WTC11 (cell line): ENCODE results near the gene SERPINE1. TPM values are rescaled to one million over a fixed set of nuclear protein-coding genes. Genes with fewer than 3 reads are reported as not detected.

Experiments used
- ATAC-seq: fragments of 200-7000 bp; cut with Tn5 transposase; 2 replicates; pipeline ENCODE4 v1.10.0; 2021; ENCODE audit warnings: mild to moderate bottlenecking, moderate library complexity
- CTCF ChIA-PET: fragments of 300-600 bp; sonication (Branson Sonifier 250); formaldehyde crosslinking; loops from one replicate; lab custom pipeline; 2021; ENCODE audit warnings: antibody characterized with exemption; lab: Charles Lee
- POLR2A ChIA-PET: fragments of 350-600 bp; sonication (Branson Sonifier 250); formaldehyde crosslinking; loops from one replicate; lab custom pipeline; 2021; ENCODE audit warnings: antibody characterized with exemption; lab: Charles Lee
- DNase-seq: peaks from one replicate; pipeline ENCODE4 v3.0.0; 2021; ENCODE audit warnings: low spot score
- H3K27ac Mint-ChIP-seq: 2 replicates; pipeline ENCODE4 v1.8.0; 2021; ENCODE audit warnings: mixed read lengths
- H3K27me3 Mint-ChIP-seq: 2 replicates; pipeline ENCODE4 v1.8.0; 2021; ENCODE audit warnings: low read depth, mild to moderate bottlenecking, moderate library complexity, mixed read lengths
- H3K36me3 Mint-ChIP-seq: 2 replicates; pipeline ENCODE4 v1.8.0; 2021; ENCODE audit warnings: mixed read lengths
- H3K4me1 Mint-ChIP-seq: 2 replicates; pipeline ENCODE4 v1.8.0; 2022; ENCODE audit warnings: mixed read lengths
- H3K4me3 Mint-ChIP-seq: 2 replicates; pipeline ENCODE4 v1.8.0; 2021; ENCODE audit warnings: mild to moderate bottlenecking, moderate library complexity, mixed read lengths
- H3K9me3 Mint-ChIP-seq: 2 replicates; pipeline ENCODE4 v1.8.0; 2021; ENCODE audit warnings: mixed read lengths
- KAT7 ChIP-seq: sonication (generic); formaldehyde crosslinking; IDR thresholded peaks from 2 replicates; pipeline ENCODE4 v1.8.1; 2023; ENCODE audit warnings: missing genetic modification reagents, mild to moderate bottlenecking, borderline replicate concordance
- MYBL2 ChIP-seq: sonication (generic); formaldehyde crosslinking; IDR thresholded peaks from 2 replicates; pipeline ENCODE4 v1.8.1; 2023; ENCODE audit warnings: mild to moderate bottlenecking, moderate library complexity, missing genetic modification reagents
- OVOL2 ChIP-seq: fragments of 250-450 bp; sonication (Bioruptor Pico); IDR thresholded peaks from 2 replicates; pipeline ENCODE4 v1.9.0; 2021; ENCODE audit warnings: mild to moderate bottlenecking, borderline replicate concordance
- PRRX2 ChIP-seq: fragments of 250-450 bp; sonication (Bioruptor Pico); IDR thresholded peaks from 2 replicates; pipeline ENCODE4 v1.8.0; 2021; ENCODE audit warnings: mild to moderate bottlenecking
- SMAD4 ChIP-seq: sonication (generic); formaldehyde crosslinking; IDR thresholded peaks from 2 replicates; pipeline ENCODE4 v1.8.0; 2022; ENCODE audit warnings: mild to moderate bottlenecking, missing genetic modification reagents
- TCF7 ChIP-seq: sonication (generic); formaldehyde crosslinking; IDR thresholded peaks from 2 replicates; pipeline ENCODE4 v1.8.0; 2022; ENCODE audit warnings: mild to moderate bottlenecking, low read depth, missing genetic modification reagents, moderate library complexity
- ZNF219 ChIP-seq: sonication (generic); formaldehyde crosslinking; IDR thresholded peaks from 2 replicates; pipeline ENCODE4 v1.8.0; 2023; ENCODE audit warnings: missing genetic modification reagents, mild to moderate bottlenecking, borderline replicate concordance
- ZNF396 ChIP-seq: fragments of 250-450 bp; sonication (Bioruptor Pico); IDR thresholded peaks from 2 replicates; pipeline ENCODE4 v1.8.0; 2021; ENCODE audit warnings: mild to moderate bottlenecking, moderate library complexity, borderline replicate concordance
- total RNA-seq: library from RNA; stranded (reverse); gene quantifications from 3 replicates; pipeline ENCODE4 v1.2.3, GENCODE V29; 2021
- TF ChIP-seq, protein P1 (sequence below): sonication (generic); formaldehyde crosslinking; IDR thresholded peaks from 2 replicates; pipeline ENCODE4 v1.8.1; 2022; ENCODE audit warnings: missing genetic modification reagents, borderline replicate concordance
- TF ChIP-seq, protein P2 (sequence below): fragments of 200-600 bp; IDR thresholded peaks from 2 replicates; pipeline ENCODE4 v1.8.0; 2022; ENCODE audit warnings: antibody characterized with exemption
- TF ChIP-seq, protein P3 (sequence below): fragments of 250-450 bp; sonication (Bioruptor Pico); IDR thresholded peaks from 2 replicates; pipeline ENCODE4 v1.9.0; 2021; ENCODE audit warnings: mild to moderate bottlenecking
- TF ChIP-seq, protein P4 (sequence below): sonication (generic); formaldehyde crosslinking; IDR thresholded peaks from 2 replicates; pipeline ENCODE4 v1.8.1; 2022; ENCODE audit warnings: mild to moderate bottlenecking, missing genetic modification reagents, moderate library complexity, borderline replicate concordance
- TF ChIP-seq, protein P5 (sequence below): sonication (generic); formaldehyde crosslinking; IDR thresholded peaks from 2 replicates; pipeline ENCODE4 v1.8.0; 2022; ENCODE audit warnings: mild to moderate bottlenecking, missing genetic modification reagents
- TF ChIP-seq, protein P6 (sequence below): fragments of 250-450 bp; sonication (Bioruptor Pico); conservative IDR thresholded peaks from 2 replicates; pipeline ENCODE4 v1.9.0; 2021; ENCODE audit warnings: mild to moderate bottlenecking
- TF ChIP-seq, protein P7 (sequence below): sonication (generic); formaldehyde crosslinking; IDR thresholded peaks from 2 replicates; pipeline ENCODE4 v1.8.0; 2022; ENCODE audit warnings: mild to moderate bottlenecking, missing genetic modification reagents

The SERPINE1 gene
- total RNA-seq, 1 experiment from 2014 or later, result 2.6 TPM

DNA sequence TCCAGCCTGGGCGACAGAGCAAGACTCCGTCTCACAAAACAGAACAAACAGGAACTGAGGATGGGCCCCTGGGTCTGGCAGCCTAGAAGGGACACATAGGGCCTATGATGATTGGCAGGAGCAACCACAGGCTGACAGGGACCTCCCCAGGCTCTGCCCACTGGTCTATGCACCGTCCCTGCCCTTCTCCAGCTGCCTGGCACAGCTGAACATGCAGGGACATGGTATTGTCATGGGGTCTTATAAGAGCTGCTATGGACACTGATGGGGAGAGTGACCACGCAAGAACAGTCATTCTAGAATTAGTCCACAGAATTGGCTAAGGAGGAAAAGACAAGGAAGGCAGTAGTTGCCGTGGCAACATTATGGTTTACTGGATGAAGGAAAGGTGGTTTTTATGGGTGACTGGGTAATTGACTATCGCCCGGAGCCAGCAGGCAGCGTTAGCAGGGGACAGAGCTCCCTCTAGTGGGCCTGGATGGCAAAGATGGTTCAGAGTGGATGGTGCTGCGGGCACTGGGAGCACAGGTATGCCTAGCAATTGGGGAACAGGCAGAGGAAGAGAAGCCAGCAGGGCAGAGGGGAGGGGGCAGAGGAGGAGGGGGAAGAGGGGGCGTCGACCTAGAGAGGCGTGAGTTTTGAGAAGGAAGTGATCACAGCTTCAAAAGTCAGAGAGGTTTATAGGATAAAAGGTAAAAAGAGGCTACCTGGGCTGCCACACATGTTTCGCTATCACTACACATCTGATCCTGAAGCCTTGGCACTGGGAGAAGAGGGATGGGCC, 49.4 kb upstream of the SERPINE1 start:
- ATAC-seq, result peak; percentile 99
- Mint-ChIP-seq H3K27ac (no peak overlapping the region), H3K27me3 (no peaks in the 10 kb centered on the region), H3K4me1 (peaks cover 8% of the 10 kb centered on the region; the same call in 1 of the 2 replicates), H3K4me3 (no peak overlapping the region)
- TF ChIP-seq, protein P1, sequence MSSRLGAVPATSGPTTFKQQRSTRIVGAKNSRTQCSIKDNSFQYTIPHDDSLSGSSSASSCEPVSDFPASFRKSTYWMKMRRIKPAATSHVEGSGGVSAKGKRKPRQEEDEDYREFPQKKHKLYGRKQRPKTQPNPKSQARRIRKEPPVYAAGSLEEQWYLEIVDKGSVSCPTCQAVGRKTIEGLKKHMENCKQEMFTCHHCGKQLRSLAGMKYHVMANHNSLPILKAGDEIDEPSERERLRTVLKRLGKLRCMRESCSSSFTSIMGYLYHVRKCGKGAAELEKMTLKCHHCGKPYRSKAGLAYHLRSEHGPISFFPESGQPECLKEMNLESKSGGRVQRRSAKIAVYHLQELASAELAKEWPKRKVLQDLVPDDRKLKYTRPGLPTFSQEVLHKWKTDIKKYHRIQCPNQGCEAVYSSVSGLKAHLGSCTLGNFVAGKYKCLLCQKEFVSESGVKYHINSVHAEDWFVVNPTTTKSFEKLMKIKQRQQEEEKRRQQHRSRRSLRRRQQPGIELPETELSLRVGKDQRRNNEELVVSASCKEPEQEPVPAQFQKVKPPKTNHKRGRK, result 0 out of 2 replicates have a peak, but pooled peaks have one; percentile 40
- TF ChIP-seq SMAD4 (CRISPR knock-in tag), result no peak
- TF ChIP-seq, protein P2, sequence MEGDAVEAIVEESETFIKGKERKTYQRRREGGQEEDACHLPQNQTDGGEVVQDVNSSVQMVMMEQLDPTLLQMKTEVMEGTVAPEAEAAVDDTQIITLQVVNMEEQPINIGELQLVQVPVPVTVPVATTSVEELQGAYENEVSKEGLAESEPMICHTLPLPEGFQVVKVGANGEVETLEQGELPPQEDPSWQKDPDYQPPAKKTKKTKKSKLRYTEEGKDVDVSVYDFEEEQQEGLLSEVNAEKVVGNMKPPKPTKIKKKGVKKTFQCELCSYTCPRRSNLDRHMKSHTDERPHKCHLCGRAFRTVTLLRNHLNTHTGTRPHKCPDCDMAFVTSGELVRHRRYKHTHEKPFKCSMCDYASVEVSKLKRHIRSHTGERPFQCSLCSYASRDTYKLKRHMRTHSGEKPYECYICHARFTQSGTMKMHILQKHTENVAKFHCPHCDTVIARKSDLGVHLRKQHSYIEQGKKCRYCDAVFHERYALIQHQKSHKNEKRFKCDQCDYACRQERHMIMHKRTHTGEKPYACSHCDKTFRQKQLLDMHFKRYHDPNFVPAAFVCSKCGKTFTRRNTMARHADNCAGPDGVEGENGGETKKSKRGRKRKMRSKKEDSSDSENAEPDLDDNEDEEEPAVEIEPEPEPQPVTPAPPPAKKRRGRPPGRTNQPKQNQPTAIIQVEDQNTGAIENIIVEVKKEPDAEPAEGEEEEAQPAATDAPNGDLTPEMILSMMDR, result peak; percentile 90
- TF ChIP-seq ZNF219, result no peak
- TF ChIP-seq MYBL2, result no peak
- no peak for TF ChIP-seq PRRX2 (CRISPR knock-in tag)
- TF ChIP-seq TCF7 (CRISPR knock-in tag), result no peak
- TF ChIP-seq, all 79 proteins: peak for 2
- POLR2A ChIA-PET, result interaction anchor here (0.6 to 1.5 kb wide), 3 partner anchors 125 to 336 kb away, joined by 5 to 8 read pairs (median 6); partner anchors contain the start of gene UFSP1
- peaks cover 6% of the 10 kb centered on the region; the same call in 1 of the 2 replicates for H3K9me3 Mint-ChIP-seq
- H3K36me3 Mint-ChIP-seq, result no peaks in the 10 kb centered on the region
- DNase-seq, result peak; percentile 96
- CTCF ChIA-PET, result interaction anchor here (0.6 to 2.7 kb wide), 52 partner anchors 8 to 588 kb away, joined by 3 to 24 read pairs (median 5); partner anchors contain the start of genes ACHE, MUC17, PLOD3 and SERPINE1

DNA sequence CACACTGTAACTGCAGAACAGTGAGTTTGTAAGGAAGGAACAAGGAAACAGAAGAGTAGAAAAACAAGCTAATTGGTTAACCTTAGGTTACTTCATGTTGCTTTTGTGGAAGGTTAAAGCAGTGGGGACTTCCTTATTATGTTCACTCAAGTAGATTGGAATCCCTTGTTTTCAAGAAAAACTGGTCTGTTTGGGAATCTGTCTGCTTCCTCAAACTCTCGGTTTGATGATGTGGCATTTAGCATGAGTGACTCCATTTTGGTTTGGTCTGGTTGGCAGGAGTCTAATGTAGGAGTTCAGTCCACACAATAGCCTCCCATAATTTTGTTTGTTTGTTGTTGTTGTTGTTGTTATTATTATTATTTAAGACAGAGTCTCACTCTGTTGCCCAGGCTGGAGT, 45.5 kb upstream of the SERPINE1 start:
- no peak overlapping the region for H3K27ac Mint-ChIP-seq
- peaks cover 6% of the 10 kb centered on the region; the same call in 1 of the 2 replicates for H3K9me3 Mint-ChIP-seq
- peaks cover 17% of the 10 kb centered on the region for H3K4me1 Mint-ChIP-seq
- ChIA-PET POLR2A (no interaction called here), CTCF (interaction anchor here (0.9 to 1.2 kb wide), 6 partner anchors 11 to 390 kb away, joined by 3 to 5 read pairs (median 4); partner anchors contain the start of gene UFSP1)
- no peak for DNase-seq
- no peaks in the 10 kb centered on the region for H3K27me3 Mint-ChIP-seq
- no peak overlapping the region for H3K4me3 Mint-ChIP-seq
- no peaks in the 10 kb centered on the region for H3K36me3 Mint-ChIP-seq
- TF ChIP-seq KAT7 (CRISPR knock-in tag) (no peak), OVOL2 (no peak), ZNF396 (CRISPR knock-in tag) (no peak), TCF7 (CRISPR knock-in tag) (no peak)
- ATAC-seq, result no peak

DNA sequence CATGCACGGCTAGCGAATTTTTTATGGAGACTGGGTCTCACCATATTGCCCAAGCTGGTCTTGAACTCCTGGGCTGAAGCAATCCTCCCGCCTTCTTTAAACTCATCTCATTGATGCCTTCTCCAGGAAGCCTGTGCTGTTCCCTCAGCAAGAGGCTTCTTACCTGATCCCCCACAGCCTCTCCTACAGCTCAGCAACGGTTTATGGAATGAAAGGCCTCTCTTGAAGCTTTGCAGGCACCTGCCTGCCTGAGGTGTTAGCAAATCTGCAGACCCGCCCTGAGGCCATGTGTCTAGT, 42.1 kb upstream of the SERPINE1 start:
- H3K9me3 Mint-ChIP-seq, result peaks cover 6% of the 10 kb centered on the region; the same call in 1 of the 2 replicates
- no peaks in the 10 kb centered on the region for H3K27me3 Mint-ChIP-seq
- H3K36me3 Mint-ChIP-seq, result no peaks in the 10 kb centered on the region
- ATAC-seq (no peak), DNase-seq (no peak)
- peak overlapping the region; percentile 95 for H3K27ac Mint-ChIP-seq
- peak overlapping the region; percentile 81 for H3K4me3 Mint-ChIP-seq
- H3K4me1 Mint-ChIP-seq, result peaks cover 13% of the 10 kb centered on the region
- ChIA-PET CTCF (interaction anchor here (0.5 to 3.1 kb wide), 17 partner anchors 11 to 452 kb away, joined by 3 to 21 read pairs (median 5); partner anchors contain the start of genes PLOD3, SERPINE1, VGF and ZNHIT1), POLR2A (interaction anchor here (0.5 to 1.1 kb wide), 5 partner anchors 10 to 258 kb away, joined by 3 to 6 read pairs (median 3); partner anchors contain the start of gene EPHB4)
- TF ChIP-seq SMAD4 (CRISPR knock-in tag) (no peak), MYBL2 (no peak)
- TF ChIP-seq, protein P3, sequence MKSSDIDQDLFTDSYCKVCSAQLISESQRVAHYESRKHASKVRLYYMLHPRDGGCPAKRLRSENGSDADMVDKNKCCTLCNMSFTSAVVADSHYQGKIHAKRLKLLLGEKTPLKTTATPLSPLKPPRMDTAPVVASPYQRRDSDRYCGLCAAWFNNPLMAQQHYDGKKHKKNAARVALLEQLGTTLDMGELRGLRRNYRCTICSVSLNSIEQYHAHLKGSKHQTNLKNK (CRISPR knock-in tag), result no peak
- TF ChIP-seq, protein P4, sequence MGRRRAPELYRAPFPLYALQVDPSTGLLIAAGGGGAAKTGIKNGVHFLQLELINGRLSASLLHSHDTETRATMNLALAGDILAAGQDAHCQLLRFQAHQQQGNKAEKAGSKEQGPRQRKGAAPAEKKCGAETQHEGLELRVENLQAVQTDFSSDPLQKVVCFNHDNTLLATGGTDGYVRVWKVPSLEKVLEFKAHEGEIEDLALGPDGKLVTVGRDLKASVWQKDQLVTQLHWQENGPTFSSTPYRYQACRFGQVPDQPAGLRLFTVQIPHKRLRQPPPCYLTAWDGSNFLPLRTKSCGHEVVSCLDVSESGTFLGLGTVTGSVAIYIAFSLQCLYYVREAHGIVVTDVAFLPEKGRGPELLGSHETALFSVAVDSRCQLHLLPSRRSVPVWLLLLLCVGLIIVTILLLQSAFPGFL, result no peak
- TF ChIP-seq, protein P5, sequence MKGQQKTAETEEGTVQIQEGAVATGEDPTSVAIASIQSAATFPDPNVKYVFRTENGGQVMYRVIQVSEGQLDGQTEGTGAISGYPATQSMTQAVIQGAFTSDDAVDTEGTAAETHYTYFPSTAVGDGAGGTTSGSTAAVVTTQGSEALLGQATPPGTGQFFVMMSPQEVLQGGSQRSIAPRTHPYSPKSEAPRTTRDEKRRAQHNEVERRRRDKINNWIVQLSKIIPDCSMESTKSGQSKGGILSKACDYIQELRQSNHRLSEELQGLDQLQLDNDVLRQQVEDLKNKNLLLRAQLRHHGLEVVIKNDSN (CRISPR knock-in tag), result no peak
- TF ChIP-seq, protein P6, sequence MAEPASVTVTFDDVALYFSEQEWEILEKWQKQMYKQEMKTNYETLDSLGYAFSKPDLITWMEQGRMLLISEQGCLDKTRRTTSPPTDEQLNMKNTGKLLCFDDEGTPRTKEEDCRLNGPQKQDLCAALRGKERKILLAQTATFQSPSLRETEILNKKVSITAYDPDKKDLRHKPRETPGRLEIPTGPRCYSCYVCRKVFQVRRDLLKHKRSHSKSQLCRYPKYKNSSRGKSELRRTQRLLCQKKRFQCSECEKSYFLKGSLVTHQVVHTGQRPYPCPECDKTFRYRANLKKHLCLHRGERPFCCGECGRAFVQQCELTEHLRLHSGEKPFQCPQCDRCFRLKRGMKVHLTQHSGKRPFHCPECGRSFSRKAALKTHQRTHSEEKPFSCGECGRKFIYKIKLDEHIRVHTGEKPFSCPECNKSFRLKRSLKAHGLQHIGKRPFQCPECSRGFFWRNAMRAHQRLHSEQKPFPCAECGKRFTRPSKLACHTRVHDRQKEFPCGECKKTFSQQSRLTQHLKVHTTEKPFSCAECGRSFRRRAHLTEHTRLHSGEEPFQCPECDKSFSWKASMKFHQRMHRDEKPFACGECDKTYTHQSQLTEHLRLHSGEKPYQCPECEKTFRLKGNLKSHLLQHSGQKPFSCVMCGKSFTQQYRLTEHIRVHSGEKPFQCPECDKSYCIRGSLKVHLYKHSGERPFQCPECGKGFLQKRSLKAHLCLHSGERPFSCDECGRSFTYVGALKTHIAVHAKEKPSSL, result no peak
- TF ChIP-seq, protein P7, sequence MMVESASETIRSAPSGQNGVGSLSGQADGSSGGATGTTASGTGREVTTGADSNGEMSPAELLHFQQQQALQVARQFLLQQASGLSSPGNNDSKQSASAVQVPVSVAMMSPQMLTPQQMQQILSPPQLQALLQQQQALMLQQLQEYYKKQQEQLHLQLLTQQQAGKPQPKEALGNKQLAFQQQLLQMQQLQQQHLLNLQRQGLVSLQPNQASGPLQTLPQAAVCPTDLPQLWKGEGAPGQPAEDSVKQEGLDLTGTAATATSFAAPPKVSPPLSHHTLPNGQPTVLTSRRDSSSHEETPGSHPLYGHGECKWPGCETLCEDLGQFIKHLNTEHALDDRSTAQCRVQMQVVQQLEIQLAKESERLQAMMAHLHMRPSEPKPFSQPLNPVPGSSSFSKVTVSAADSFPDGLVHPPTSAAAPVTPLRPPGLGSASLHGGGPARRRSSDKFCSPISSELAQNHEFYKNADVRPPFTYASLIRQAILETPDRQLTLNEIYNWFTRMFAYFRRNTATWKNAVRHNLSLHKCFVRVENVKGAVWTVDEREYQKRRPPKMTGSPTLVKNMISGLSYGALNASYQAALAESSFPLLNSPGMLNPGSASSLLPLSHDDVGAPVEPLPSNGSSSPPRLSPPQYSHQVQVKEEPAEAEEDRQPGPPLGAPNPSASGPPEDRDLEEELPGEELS (CRISPR knock-in tag), result no peak
